ENCODE measurements around the gene MGAT5.

Gene MGAT5

DNA sequence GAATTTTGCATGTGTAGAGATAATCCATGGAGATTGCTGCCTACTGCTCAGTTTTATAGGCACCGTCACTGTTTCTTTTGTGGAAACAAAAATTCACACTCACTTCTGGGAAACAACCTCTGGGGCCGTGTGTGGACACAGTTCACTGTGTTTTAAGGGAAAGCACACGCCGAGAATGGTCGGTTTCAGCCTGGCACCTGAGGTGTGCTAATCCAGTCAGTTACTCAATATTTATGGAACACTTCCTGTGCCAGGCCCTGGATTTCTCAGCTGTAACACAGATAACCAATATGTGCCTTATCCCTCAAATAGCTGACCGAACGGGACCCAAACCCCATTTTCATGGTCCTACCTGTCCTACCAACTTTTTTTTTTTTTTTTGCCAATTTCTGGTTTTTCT, 179.6 kb downstream of the MGAT5 start:
- TF ChIP-seq RAD21 (IDR thresholded peaks at IDR 0.05; ENCODE audit: low read depth) = no peak
- TF ChIP-seq CEBPB (IDR thresholded peaks at IDR 0.05) = no peak
- TF ChIP-seq EGR1 (IDR thresholded peaks at IDR 0.05) = no peak
- TF ChIP-seq FOXM1 (IDR thresholded peaks at IDR 0.05; ENCODE audit: borderline replicate concordance, low read depth) = no peak
- no peak for TF ChIP-seq NFIC (IDR thresholded peaks at IDR 0.05)

DNA sequence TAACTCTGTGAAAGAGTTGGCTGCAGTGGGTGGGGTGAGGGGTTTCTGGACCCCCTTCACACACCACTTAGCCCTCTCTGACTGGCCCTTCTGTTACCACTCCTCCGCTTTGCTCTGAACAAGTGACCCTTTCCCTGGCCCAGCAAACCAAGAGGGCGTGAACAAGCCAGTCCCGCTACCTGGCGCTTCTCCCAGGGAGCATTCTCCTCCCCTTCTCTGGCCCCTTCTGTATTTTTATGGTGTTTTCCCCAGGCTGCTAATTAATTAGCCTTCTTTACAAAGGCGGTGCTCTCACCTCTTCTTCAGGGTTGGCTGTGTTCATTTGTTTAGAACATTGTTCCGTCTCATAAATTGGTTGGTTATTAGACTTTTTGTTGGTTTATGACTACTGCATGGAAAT, 180.1 kb downstream of the MGAT5 start:
- TF ChIP-seq, protein P1, sequence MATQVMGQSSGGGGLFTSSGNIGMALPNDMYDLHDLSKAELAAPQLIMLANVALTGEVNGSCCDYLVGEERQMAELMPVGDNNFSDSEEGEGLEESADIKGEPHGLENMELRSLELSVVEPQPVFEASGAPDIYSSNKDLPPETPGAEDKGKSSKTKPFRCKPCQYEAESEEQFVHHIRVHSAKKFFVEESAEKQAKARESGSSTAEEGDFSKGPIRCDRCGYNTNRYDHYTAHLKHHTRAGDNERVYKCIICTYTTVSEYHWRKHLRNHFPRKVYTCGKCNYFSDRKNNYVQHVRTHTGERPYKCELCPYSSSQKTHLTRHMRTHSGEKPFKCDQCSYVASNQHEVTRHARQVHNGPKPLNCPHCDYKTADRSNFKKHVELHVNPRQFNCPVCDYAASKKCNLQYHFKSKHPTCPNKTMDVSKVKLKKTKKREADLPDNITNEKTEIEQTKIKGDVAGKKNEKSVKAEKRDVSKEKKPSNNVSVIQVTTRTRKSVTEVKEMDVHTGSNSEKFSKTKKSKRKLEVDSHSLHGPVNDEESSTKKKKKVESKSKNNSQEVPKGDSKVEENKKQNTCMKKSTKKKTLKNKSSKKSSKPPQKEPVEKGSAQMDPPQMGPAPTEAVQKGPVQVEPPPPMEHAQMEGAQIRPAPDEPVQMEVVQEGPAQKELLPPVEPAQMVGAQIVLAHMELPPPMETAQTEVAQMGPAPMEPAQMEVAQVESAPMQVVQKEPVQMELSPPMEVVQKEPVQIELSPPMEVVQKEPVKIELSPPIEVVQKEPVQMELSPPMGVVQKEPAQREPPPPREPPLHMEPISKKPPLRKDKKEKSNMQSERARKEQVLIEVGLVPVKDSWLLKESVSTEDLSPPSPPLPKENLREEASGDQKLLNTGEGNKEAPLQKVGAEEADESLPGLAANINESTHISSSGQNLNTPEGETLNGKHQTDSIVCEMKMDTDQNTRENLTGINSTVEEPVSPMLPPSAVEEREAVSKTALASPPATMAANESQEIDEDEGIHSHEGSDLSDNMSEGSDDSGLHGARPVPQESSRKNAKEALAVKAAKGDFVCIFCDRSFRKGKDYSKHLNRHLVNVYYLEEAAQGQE (IDR thresholded peaks at IDR 0.05; ENCODE audit: low read depth) = no peak
- TF ChIP-seq RAD21 (IDR thresholded peaks at IDR 0.05; ENCODE audit: low read depth) = no peak
- TF ChIP-seq NFIC (IDR thresholded peaks at IDR 0.05) = no peak
- TF ChIP-seq CEBPB (IDR thresholded peaks at IDR 0.05) = no peak
- TF ChIP-seq EP300 (IDR thresholded peaks at IDR 0.05; ENCODE audit: borderline replicate concordance) = no peak
- TF ChIP-seq TEAD4 (IDR thresholded peaks at IDR 0.05) = no peak
- TF ChIP-seq YY1 (IDR thresholded peaks at IDR 0.05; ENCODE audit: low read depth) = no peak
- no peak for TF ChIP-seq TCF12 (IDR thresholded peaks at IDR 0.05; ENCODE audit: low read depth)
- TF ChIP-seq, protein P2, sequence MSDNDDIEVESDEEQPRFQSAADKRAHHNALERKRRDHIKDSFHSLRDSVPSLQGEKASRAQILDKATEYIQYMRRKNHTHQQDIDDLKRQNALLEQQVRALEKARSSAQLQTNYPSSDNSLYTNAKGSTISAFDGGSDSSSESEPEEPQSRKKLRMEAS (IDR thresholded peaks at IDR 0.05) = no peak
- TF ChIP-seq TAF1 (IDR thresholded peaks at IDR 0.05; ENCODE audit: low read depth) = no peak
- no peak for TF ChIP-seq FOXM1 (IDR thresholded peaks at IDR 0.05; ENCODE audit: borderline replicate concordance, low read depth)
- no peak for TF ChIP-seq EGR1 (IDR thresholded peaks at IDR 0.05)
- TF ChIP-seq, protein P3, sequence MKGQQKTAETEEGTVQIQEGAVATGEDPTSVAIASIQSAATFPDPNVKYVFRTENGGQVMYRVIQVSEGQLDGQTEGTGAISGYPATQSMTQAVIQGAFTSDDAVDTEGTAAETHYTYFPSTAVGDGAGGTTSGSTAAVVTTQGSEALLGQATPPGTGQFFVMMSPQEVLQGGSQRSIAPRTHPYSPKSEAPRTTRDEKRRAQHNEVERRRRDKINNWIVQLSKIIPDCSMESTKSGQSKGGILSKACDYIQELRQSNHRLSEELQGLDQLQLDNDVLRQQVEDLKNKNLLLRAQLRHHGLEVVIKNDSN (IDR thresholded peaks at IDR 0.05) = no peak
- no peak for TF ChIP-seq ZBTB7A (IDR thresholded peaks at IDR 0.05; ENCODE audit: low read depth)
- no peak for TF ChIP-seq CREB1 (IDR thresholded peaks at IDR 0.05; ENCODE audit: low read depth)

DNA sequence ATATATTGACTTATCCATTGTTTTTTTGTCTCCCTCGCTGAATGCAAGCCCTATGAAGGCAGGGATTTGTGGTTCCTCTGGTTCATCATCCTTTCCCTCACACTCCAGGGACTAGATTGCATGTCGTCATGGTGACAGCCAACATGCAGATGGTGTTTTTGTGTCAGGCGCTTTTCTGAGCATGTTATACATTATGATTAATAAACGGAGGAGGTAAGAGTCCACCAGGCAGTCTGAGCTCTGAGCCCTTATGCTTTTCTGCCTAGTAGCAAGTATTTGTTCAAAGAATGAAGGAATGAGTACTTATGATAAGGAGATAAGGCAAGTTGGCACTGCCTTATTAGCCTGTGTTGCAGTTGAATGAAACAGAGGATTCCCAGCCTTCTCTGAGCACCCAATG, 181.6 kb downstream of the MGAT5 start:
- TF ChIP-seq TAF1 (IDR thresholded peaks at IDR 0.05; ENCODE audit: low read depth) = no peak
- TF ChIP-seq YY1 (IDR thresholded peaks at IDR 0.05; ENCODE audit: low read depth) = no peak
- TF ChIP-seq CEBPB (IDR thresholded peaks at IDR 0.05) = no peak
- TF ChIP-seq ZBTB7A (IDR thresholded peaks at IDR 0.05; ENCODE audit: low read depth) = no peak

DNA sequence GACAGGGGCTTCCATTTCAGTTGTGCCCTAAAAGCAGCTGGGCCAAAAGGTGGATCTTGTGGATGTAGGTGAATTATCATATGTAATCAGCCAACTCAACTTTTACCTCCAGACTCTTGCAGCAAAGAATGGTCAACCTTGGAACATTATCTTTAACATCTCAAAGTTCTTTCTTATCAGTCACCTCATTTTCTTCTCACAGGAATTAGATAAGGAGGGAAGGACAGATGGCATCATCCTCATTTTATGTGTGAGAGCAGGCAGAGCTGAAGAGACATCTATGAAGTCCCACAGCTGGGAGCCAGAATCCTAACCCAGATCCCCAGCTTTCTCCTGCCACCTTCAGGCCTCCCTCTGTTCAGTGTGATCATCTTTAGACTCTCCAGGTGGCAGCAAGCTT, 182.1 kb downstream of the MGAT5 start:
- TF ChIP-seq TAF1 (IDR thresholded peaks at IDR 0.05; ENCODE audit: low read depth) = no peak
- no peak for TF ChIP-seq NFIC (IDR thresholded peaks at IDR 0.05)
- TF ChIP-seq YY1 (IDR thresholded peaks at IDR 0.05; ENCODE audit: low read depth) = no peak
- no peak for TF ChIP-seq ZBTB7A (IDR thresholded peaks at IDR 0.05; ENCODE audit: low read depth)
- no peak for TF ChIP-seq TEAD4 (IDR thresholded peaks at IDR 0.05)
- TF ChIP-seq, protein P1 (IDR thresholded peaks at IDR 0.05; ENCODE audit: low read depth) = no peak

DNA sequence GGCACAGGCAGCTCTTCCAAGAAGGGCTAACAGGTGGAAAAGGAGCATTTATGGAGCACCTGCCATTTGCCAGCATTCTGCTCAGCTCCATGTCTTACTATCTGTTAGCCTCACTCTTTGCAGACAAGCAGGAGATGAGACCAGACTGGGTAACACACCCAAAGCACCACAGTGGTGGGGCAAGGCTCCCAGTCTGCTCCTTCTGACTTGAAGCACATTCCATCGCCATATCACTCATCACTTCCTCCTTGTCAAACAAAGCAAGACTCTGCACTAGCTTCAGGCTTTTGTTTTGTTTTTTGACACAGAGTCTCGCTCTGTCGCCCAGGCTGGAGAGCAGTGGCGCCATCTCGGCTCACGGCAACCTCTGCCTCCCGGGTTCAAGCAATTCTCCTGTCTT, 182.8 kb downstream of the MGAT5 start:
- TF ChIP-seq, protein P2 (IDR thresholded peaks at IDR 0.05) = no peak
- TF ChIP-seq YY1 (IDR thresholded peaks at IDR 0.05; ENCODE audit: low read depth) (no peak), NFIC (IDR thresholded peaks at IDR 0.05) (no peak), TAF1 (IDR thresholded peaks at IDR 0.05; ENCODE audit: low read depth) (no peak), EGR1 (IDR thresholded peaks at IDR 0.05) (no peak), CEBPB (IDR thresholded peaks at IDR 0.05) (no peak), FOXM1 (IDR thresholded peaks at IDR 0.05; ENCODE audit: borderline replicate concordance, low read depth) (no peak), EP300 (IDR thresholded peaks at IDR 0.05; ENCODE audit: borderline replicate concordance) (no peak), TCF12 (IDR thresholded peaks at IDR 0.05; ENCODE audit: low read depth) (no peak)
- TF ChIP-seq, protein P3 (IDR thresholded peaks at IDR 0.05) = no peak

DNA sequence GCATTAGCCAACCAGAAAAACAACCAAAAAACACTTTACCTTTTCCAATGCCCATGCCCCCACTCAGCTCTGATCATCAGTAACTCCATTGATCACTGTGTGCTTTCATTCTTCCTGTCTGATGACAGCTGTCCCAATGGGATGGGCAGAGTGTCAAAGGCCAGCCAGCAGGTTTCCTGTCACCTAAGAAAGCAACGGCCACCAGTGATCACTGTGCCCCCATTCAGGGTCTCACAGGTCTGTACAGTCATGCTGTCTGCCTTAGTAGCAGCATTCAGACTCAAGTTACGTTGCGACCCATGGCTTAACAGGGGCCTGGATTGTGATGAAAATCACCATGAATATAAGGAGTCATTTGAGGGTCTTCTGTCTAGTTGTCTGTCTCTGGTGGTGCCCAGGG, 184.5 kb downstream of the MGAT5 start:
- TF ChIP-seq CEBPB (IDR thresholded peaks at IDR 0.05) = no peak
- TF ChIP-seq, protein P1 (IDR thresholded peaks at IDR 0.05; ENCODE audit: low read depth) = no peak
- no peak for TF ChIP-seq ZBTB7A (IDR thresholded peaks at IDR 0.05; ENCODE audit: low read depth)
- TF ChIP-seq EP300 (IDR thresholded peaks at IDR 0.05; ENCODE audit: borderline replicate concordance) = no peak
- TF ChIP-seq CREB1 (IDR thresholded peaks at IDR 0.05; ENCODE audit: low read depth) = no peak
- TF ChIP-seq, protein P3 (IDR thresholded peaks at IDR 0.05) = no peak
- no peak for TF ChIP-seq FOXM1 (IDR thresholded peaks at IDR 0.05; ENCODE audit: borderline replicate concordance, low read depth)
- no peak for TF ChIP-seq TAF1 (IDR thresholded peaks at IDR 0.05; ENCODE audit: low read depth)
- no peak for TF ChIP-seq RAD21 (IDR thresholded peaks at IDR 0.05; ENCODE audit: low read depth)
- TF ChIP-seq YY1 (IDR thresholded peaks at IDR 0.05; ENCODE audit: low read depth) = no peak
- TF ChIP-seq, protein P2 (IDR thresholded peaks at IDR 0.05) = no peak
- no peak for TF ChIP-seq EGR1 (IDR thresholded peaks at IDR 0.05)
- no peak for TF ChIP-seq TEAD4 (IDR thresholded peaks at IDR 0.05)
- TF ChIP-seq NFIC (IDR thresholded peaks at IDR 0.05) = no peak
- TF ChIP-seq TCF12 (IDR thresholded peaks at IDR 0.05; ENCODE audit: low read depth) = no peak
